ENCODE data around the gene NRXN3. TPM values are rescaled to one million over a fixed set of nuclear protein-coding genes. Genes with fewer than 3 reads are reported as not detected.
A peak's percentile ranks its signal among the peaks of the same experiment; 100 is the strongest.

The NRXN3 gene
- total RNA-seq, 1 experiment from 2014 or later = 1.1 TPM

GRCh38 chr14:79352076-79352630, 1182.0 kb downstream of the NRXN3 start:
- ChIA-PET CTCF (no interaction called here), POLR2A (ENCODE audit: unreplicated experiment) (no interaction called here)
- no peaks in the 10 kb centered on the region for H3K9me3 ChIP-seq (ENCODE audit: low read length)
- no peaks in the 10 kb centered on the region for H4K20me1 ChIP-seq (ENCODE audit: low read length)
- no peaks in the 10 kb centered on the region for H3K27me3 ChIP-seq (ENCODE audit: low read length)
- no peaks in the 10 kb centered on the region for H3K36me3 ChIP-seq (ENCODE audit: low read depth, low read length)
- H3F3A ChIP-seq (ENCODE audit: low read length, unreplicated experiment) = no peaks in the 10 kb centered on the region
- DNase-seq = no peak
- H3K9ac ChIP-seq (ENCODE audit: low read length) = no peak overlapping the region
- H3K4me3 ChIP-seq (ENCODE audit: low read length) = no peak overlapping the region
- BruUV-seq (replicated peaks) = no TSS peak
- no peak for ATAC-seq
- no peak overlapping the region for H2AFZ ChIP-seq (ENCODE audit: low read length)
- intact Hi-C loops (cut with micrococcal nuclease) = no loop called here
- H3K27ac ChIP-seq (ENCODE audit: low read length) = no peak overlapping the region
- no peaks in the 10 kb centered on the region for H3K79me2 ChIP-seq (ENCODE audit: low read length)
- no peaks in the 10 kb centered on the region for H3K4me1 ChIP-seq (ENCODE audit: insufficient read depth, low read length)
- TF ChIP-seq EZH2 (IDR thresholded peaks at IDR 0.05; ENCODE audit: low read length, unreplicated experiment) (no peak), CTCF (conservative IDR thresholded peaks at IDR 0.05; ENCODE audit: low read depth, low read length) (no peak), EZH2phosphoT487 (IDR thresholded peaks at IDR 0.05; ENCODE audit: borderline replicate concordance, low read length) (no peak)
- no peaks in the 10 kb centered on the region for H3K9me2 ChIP-seq (replicated peaks; ENCODE audit: low read length)
- H3K4me2 ChIP-seq (ENCODE audit: low read length) = no peak overlapping the region

GRCh38 chr14:79354336-79354735, 1184.2 kb downstream of the NRXN3 start:
- H4K20me1 ChIP-seq (ENCODE audit: low read length) = no peaks in the 10 kb centered on the region
- intact Hi-C loops (cut with micrococcal nuclease) = no loop called here
- DNase-seq (no peak), ATAC-seq (no peak)
- no peak overlapping the region for H3K4me3 ChIP-seq (ENCODE audit: low read length)
- CTCF ChIA-PET = no interaction called here
- POLR2A ChIA-PET (ENCODE audit: unreplicated experiment) = no interaction called here
- H3K4me1 ChIP-seq (ENCODE audit: insufficient read depth, low read length) = no peaks in the 10 kb centered on the region
- no peaks in the 10 kb centered on the region for H3K36me3 ChIP-seq (ENCODE audit: low read depth, low read length)
- no peaks in the 10 kb centered on the region for H3K27me3 ChIP-seq (ENCODE audit: low read length)
- no peaks in the 10 kb centered on the region for H3K79me2 ChIP-seq (ENCODE audit: low read length)
- H3K9me3 ChIP-seq (ENCODE audit: low read length) = no peaks in the 10 kb centered on the region
- BruUV-seq (replicated peaks) = no TSS peak
- no peak overlapping the region for H3K27ac ChIP-seq (ENCODE audit: low read length)
- no peak overlapping the region for H3K4me2 ChIP-seq (ENCODE audit: low read length)
- no peak overlapping the region for H3K9ac ChIP-seq (ENCODE audit: low read length)
- H3F3A ChIP-seq (ENCODE audit: low read length, unreplicated experiment) = no peaks in the 10 kb centered on the region
- no peaks in the 10 kb centered on the region for H3K9me2 ChIP-seq (replicated peaks; ENCODE audit: low read length)
- H2AFZ ChIP-seq (ENCODE audit: low read length) = no peak overlapping the region
- TF ChIP-seq EZH2phosphoT487 (IDR thresholded peaks at IDR 0.05; ENCODE audit: borderline replicate concordance, low read length) (no peak), EZH2 (IDR thresholded peaks at IDR 0.05; ENCODE audit: low read length, unreplicated experiment) (no peak), CTCF (conservative IDR thresholded peaks at IDR 0.05; ENCODE audit: low read depth, low read length) (no peak)

GRCh38 chr14:79356040-79356439, 1185.9 kb downstream of the NRXN3 start:
- Histone ChIP-seq H2AFZ (ENCODE audit: low read length) (no peak overlapping the region), H3K79me2 (ENCODE audit: low read length) (no peaks in the 10 kb centered on the region), H3K4me1 (ENCODE audit: insufficient read depth, low read length) (no peaks in the 10 kb centered on the region), H3K36me3 (ENCODE audit: low read depth, low read length) (no peaks in the 10 kb centered on the region), H3K9me2 (replicated peaks; ENCODE audit: low read length) (no peaks in the 10 kb centered on the region), H3K9ac (ENCODE audit: low read length) (no peak overlapping the region), H3K27me3 (ENCODE audit: low read length) (no peaks in the 10 kb centered on the region), H4K20me1 (ENCODE audit: low read length) (no peaks in the 10 kb centered on the region), H3K9me3 (ENCODE audit: low read length) (no peaks in the 10 kb centered on the region), H3K27ac (ENCODE audit: low read length) (no peak overlapping the region), H3F3A (ENCODE audit: low read length, unreplicated experiment) (no peaks in the 10 kb centered on the region), H3K4me2 (ENCODE audit: low read length) (no peak overlapping the region), H3K4me3 (ENCODE audit: low read length) (no peak overlapping the region)
- ChIA-PET CTCF (no interaction called here), POLR2A (ENCODE audit: unreplicated experiment) (no interaction called here)
- ATAC-seq = no peak; the same call in 1 of the 2 replicates
- DNase-seq = peak; percentile 25
- TF ChIP-seq EZH2phosphoT487 (IDR thresholded peaks at IDR 0.05; ENCODE audit: borderline replicate concordance, low read length) = no peak
- peak; percentile 48; the same call in 1 of the 2 replicates for TF ChIP-seq CTCF (conservative IDR thresholded peaks at IDR 0.05; ENCODE audit: low read depth, low read length)
- intact Hi-C loops (cut with micrococcal nuclease) = loop anchor here (1.0 to 2.0 kb wide), 2 partner anchors 77 to 345 kb away; no protein-coding TSS in a partner anchor
- BruUV-seq (replicated peaks) = no TSS peak
